H1 (cell line): ENCODE results near the gene TCEA3. TPM values are rescaled to one million over a fixed set of nuclear protein-coding genes. Genes with fewer than 3 reads are reported as not detected.

Experiments
- ATF2 ChIP-seq: IDR thresholded peaks from 2 replicates; pipeline ENCODE4 v1.6.1; 2012; ENCODE audit warnings: low read length, inconsistent platforms
- CEBPB ChIP-seq: IDR thresholded peaks from 2 replicates; pipeline ENCODE4 v1.6.1; 2012; ENCODE audit warnings: low read depth, low read length
- CHD7 ChIP-seq: fragments of 300-600 bp; sonication (generic); IDR thresholded peaks from 2 replicates; pipeline ENCODE4 v1.7.1; 2012; ENCODE audit warnings: low read length, moderate library complexity, mild to moderate bottlenecking, inconsistent platforms; ENCODE audit not compliant: insufficient replicate concordance
- JUND ChIP-seq: IDR thresholded peaks from 2 replicates; pipeline ENCODE4 v1.6.1; 2011; ENCODE audit warnings: mild to moderate bottlenecking, improper control_type of control experiment, low read length
- MAFK ChIP-seq: IDR thresholded peaks from 2 replicates; pipeline ENCODE4 v1.6.1; 2012; ENCODE audit warnings: low read depth, mild to moderate bottlenecking, improper control_type of control experiment, low read length
- NANOG ChIP-seq: IDR thresholded peaks from 2 replicates; pipeline ENCODE4 v1.6.1; 2011; ENCODE audit warnings: low read length, low read depth, mild to moderate bottlenecking, inconsistent platforms; ENCODE audit not compliant: insufficient read depth, poor library complexity, severe bottlenecking
- SP1 ChIP-seq: IDR thresholded peaks from 2 replicates; pipeline ENCODE4 v1.6.1; 2011; ENCODE audit warnings: low read depth, low read length
- SP4 ChIP-seq: IDR thresholded peaks from 2 replicates; pipeline ENCODE4 v1.6.1; 2012; ENCODE audit warnings: low read length, inconsistent platforms
- SUZ12 ChIP-seq: fragments of 200-600 bp; sonication (generic); IDR thresholded peaks from 2 replicates; pipeline ENCODE4 v1.6.1; 2012; ENCODE audit warnings: mild to moderate bottlenecking, inconsistent platforms, low read length, moderate library complexity, mixed read lengths
- polyA plus RNA-seq, 7 experiments: library from polyadenylated mRNA; depleted of rRNA in 3 of 7; stranded (reverse) in 5 of 7; unstranded in 2 of 7; fragments of >200 nt in 5 of 7; fragments of 200-250 nt in 2 of 7; gene quantifications; 1 replicate in 5 of 7; 2 replicates in 1 of 7; 4 replicates in 1 of 7; pipeline versions ENCODE4 v1.2.1 to v1.2.3, GENCODE V29; 2011 to 2013; ENCODE audit warnings: missing spikeins in 2 of 7, mixed read lengths in 2 of 7
- total RNA-seq: library from RNA; stranded (reverse); fragmentation: NEBNext Ultra II Directional; extraction: Animal tissue kit (Norgen Biotek cat#: 25700); gene quantifications from 2 replicates; pipeline ENCODE4 v1.2.1, GENCODE V29; 2021

Gene TCEA3
- total and polyA plus RNA-seq, 2 of the 8 experiments (the other 6 are each of a cell fraction or from before 2014, with no cell fraction given): 0.08 TPM; not detected in 1

GRCh38 chr1:23402286-23403037, 22.1 kb downstream of the TCEA3 start (continued):
- no peak for TF ChIP-seq NANOG
- no peak for TF ChIP-seq JUND
- TF ChIP-seq SUZ12: no peak
- no peak for TF ChIP-seq ATF2
- no peak for TF ChIP-seq CHD7
- no peak for TF ChIP-seq CEBPB
- TF ChIP-seq MAFK: no peak
- no peak for TF ChIP-seq SP1
- TF ChIP-seq SP4: no peak
